HuH-7 (cell line): ENCODE measurements around the gene OSBP2.
A peak's percentile ranks its signal among the peaks of the same experiment; 100 is the strongest.

Experiments
- DNase-seq: peaks from one replicate; pipeline ENCODE4 v3.0.0; 2011; ENCODE audit warnings: low spot score

Gene OSBP2

DNA sequence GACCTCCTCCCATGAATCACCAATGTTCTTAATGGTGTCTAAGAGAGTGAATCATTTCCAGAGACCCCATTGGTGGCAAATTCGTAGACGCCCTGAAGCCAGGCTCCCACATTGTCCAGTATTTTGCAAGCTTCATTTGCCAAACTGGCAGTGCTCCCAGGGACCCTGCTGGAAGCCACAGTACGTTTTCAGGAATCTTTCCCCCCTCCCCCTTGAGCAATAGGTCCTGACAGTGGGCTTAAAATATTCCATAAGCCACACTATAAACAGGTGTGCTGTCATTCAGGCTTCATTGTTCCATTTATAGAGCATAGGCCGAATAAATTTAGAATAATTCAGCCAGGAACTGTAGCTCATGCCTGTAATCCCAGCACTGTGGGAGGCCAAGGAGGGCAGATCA lies 148.6 kb downstream of the OSBP2 start:
- DNase-seq: no peak

- DNase-seq: no peak
Measured at GRCh38 chr22:30847583-30847982, 152.9 kb downstream of the OSBP2 start.

GRCh38 chr22:30855266-30855665 lies 160.6 kb downstream of the OSBP2 start:
- DNase-seq: no peak

DNA sequence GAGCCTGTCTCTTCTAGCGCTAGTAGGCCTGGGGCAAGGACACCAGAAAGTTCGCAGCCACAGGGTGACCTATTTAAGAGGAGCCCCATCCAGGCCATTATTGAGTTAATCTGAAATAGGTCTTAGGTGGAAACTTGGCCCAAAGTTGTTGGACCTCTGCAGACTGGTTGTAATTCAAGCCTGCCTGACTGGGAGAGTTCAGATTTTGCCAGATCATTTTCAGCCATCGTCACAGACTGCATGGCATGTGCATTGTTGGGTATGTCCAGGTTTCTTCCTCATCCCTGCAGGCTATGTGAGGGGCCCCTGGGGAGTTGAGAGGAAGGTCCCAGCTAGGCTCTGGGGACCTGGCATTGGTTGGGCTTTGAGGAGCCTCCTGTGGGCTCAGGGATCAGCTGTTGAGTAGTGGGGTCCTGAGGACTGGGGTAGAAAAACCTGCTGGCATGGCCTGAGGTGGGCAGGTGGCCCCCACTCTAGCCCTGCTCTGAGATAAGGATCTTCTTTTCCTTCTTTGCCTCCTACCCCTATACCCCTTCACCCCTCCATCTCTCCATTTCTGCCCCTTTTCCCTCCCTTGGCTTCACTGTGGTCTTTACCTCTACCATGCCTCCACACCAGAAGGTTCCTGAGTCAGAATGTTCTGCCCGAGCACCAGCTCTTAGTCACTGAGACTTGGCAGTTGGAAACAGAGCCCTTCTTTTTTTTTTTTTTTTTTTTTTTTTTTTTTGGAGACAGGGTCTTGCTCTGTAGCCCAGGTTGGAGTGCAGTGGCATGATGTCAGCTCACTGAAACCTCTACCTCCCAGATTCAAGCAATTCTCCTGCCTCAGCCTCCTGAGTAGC lies 161.2 kb downstream of the OSBP2 start:
- DNase-seq: peak; percentile 5

GRCh38 chr22:30856741-30857502 lies 162.2 kb downstream of the OSBP2 start:
- peak; percentile 4 for DNase-seq

GRCh38 chr22:30857791-30858190 lies 163.1 kb downstream of the OSBP2 start:
- peak; percentile 3 for DNase-seq

DNA sequence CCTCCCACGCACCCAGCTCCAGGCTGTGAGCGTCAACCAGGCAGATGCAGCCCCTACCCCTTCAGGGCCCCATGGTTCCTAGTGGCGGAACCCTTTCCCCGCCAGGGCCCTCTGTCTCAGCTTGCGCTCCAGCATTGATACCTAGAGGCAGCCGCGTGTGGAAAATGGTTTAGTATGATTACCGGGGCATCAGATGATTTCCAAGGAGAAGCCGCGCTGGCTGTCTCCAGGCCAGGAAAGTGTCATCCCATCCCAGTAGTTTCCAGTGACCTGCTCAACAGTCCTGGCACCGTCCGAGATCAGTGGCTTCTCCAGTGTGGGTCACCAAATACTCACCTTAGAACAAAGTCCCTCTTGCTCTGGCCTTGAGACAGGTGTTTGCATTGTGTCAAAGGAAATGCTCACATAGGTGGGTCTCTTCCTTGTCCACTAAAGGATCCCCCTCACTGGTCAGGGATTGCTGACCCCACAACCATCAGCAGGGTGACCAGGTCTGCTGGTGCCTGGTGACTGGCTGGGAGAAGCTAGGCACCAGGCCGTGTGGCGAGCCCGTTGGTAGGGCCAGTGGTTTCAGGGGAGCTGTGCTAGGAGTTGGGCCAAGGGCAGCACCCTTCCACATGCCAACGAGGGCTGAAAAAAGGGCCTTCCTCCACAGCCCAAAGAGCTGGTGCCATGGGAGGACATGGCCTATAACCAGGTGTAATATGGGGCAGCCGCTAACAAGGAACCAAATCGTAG lies 164.5 kb downstream of the OSBP2 start:
- DNase-seq: peak; percentile 3

GRCh38 chr22:30859714-30860095 lies 165.0 kb downstream of the OSBP2 start:
- DNase-seq: peak; percentile 3

DNA sequence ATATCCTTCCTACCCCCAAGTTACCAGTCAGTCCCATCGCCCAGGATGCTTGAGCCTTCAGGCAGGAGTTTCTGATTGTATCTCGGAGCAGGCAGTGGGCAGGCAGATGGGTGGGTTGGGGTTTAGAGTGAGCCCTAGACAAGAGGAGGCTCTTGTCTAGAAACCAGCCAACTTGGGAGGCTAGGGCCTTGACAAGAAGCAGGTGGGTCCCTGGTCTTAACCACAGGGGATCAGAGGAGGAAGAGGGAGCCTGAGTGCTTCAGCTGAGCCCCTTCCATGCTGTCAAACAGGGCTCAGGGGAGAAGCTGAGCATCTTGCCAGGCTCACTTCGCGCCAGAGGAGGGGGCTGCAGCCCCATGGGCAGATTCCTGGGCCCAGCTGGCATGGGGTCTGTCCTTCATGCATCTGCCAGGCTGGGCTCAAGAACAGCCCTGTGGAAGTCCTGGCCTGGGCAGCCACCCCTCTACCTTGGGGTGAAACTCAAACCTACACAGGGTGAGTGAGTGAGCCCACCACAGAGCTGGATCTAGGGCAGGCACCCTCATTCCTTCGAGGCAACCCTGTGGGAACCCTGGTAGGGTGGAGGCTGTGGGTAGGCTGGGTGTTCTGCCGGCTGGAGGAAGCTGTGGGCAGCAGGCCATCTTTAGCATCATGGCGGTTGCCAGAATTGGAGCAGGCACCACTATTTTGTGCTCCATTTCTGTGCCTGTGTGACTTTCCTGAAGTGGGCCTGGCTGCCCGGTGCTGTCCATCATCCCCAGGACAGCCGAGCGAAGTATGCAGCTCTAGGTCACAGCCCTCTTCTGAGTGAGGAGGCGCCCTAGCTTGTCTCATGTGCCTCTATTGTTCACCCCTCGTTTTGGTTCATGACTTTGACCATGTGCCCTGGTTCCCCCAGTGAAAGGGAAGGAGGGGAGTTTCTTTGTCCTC lies 165.8 kb downstream of the OSBP2 start:
- DNase-seq: peak; percentile 1

- peak; percentile 2 for DNase-seq
Measured at GRCh38 chr22:30861131-30861530, 166.5 kb downstream of the OSBP2 start.

GRCh38 chr22:30861688-30862552 lies 167.2 kb downstream of the OSBP2 start:
- peak; percentile 5 for DNase-seq

DNA sequence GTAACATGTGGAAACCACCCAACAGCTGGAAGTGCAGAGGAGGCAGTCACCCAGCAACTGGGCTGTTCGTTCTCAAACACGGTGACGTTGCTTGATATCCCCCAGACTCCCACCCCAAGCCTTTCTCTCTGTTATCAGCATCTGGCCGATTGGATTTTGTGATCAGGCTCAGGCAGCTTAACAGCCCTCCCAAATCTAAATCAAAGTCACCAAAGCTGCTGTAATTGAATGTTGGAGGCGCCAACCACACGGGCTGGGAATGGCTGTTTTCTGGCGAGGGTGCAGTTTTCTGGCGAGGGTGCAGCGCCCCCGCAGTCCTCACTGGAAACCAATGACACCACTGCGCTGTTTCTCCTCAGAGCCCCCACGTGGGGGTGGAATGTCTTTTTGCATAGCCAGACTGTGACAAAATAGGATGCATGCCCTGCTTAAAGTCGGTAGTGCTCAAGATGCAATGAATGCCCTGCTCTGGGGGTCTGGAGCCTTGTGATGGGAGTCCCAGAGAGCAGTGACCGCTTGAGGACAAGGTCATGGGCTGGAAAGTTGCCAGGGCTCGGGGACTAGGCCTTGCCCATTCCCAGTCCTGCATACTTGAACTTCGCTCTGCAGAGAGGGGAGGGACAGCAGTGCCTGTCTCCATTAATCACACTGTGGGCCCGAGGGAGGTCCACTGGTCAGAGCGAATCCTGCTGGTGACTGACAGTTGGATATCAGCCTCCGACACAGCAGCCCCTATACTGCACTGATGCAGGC lies 168.6 kb downstream of the OSBP2 start:
- peak; percentile 91 for DNase-seq

DNA sequence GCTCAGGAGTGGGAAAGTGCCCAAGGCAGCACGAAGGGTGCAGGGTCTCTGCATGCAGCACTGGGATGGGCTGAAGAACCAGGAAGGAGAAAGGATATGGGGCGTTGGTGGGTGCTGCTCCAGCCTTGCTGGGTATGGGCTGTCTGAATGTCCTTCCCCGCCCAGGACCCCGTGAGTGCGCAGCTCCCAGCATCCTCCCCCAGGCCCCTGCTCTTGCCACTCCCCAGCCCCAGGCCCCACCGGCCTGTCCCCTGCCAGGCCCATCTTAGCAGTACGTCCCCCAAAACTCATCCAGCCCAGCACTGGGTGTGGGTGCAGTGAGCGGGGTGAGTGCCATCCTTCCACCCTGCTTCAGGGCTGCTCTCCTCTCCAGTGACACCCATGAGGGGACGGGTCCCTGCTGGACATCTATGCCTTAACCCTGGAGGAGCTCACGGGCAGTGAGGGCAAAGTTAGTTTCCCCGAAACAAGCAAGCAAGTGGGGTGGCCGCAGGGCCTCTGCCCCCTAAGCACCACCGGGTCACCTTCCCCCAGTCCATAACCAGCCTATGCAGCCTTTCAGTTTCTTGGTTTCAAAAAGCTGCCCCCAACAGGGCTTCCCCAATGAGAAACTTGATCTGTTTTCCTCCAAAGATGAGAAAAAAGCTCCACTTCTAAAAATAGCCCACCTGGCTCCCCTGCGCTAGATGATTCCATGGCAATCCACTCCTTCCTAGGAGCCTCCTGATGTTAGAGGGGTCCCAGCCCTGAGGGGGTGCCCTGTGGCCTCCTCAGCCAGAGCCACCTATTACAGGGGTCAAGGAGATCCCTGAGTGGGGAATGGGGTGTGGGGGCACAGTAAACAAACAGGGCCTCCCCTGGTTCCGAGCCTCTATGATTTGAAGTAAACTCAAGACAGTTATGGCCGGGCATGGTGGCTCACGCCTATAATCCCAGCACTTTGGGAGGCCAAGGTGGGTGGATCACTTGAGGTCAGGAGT lies 170.1 kb downstream of the OSBP2 start:
- peak; percentile 9 for DNase-seq

- peak; percentile 4 for DNase-seq
Measured at GRCh38 chr22:30865656-30866055, 171.0 kb downstream of the OSBP2 start.

DNA sequence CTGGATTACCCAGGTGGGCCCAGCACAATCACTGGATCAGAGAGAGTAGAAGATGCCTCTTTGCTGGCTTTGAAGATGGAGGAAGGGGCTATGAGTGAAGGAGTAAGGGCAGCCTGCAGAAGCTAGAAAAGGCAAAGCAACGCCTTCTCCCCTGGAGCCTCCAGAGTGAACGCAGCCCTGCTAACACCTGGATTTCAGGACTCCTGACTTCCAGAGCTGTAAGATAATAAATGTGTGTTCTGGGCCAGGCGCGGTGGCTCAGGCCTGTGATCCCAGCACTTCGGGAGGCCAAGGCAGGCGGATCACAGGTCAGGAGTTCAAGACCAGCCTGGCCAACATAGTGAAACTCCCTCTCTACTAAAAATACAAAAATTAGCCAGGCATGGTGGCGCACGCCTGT lies 171.5 kb downstream of the OSBP2 start:
- DNase-seq: no peak

DNA sequence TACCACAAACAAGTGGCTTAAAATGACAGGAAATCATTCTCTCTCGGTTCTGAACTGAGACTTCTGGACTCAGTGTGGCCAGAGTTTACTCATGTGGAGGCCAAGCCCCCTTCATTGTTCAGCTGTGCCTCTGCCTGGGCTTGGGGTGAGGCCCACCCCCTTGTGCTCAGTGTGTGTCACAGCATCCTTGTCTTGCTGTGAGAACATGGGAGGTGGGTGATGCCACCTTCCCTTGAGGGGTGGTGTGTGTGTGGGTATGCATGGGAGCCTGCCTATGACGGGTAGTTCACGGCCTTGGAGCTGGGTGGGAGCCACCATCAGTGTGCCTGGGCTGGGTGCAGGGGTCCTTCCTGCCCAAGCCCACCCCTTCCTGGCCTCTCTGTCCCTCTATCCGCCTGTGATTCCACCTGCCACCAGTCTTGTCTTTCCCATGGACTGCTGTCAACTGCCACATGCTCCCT lies 172.2 kb downstream of the OSBP2 start:
- peak; percentile 49 for DNase-seq

- DNase-seq: peak; percentile 5
Measured at GRCh38 chr22:30867746-30868662, 173.3 kb downstream of the OSBP2 start.
